ENCODE measurements around the gene CYBC1.

CYBC1 gene

DNA sequence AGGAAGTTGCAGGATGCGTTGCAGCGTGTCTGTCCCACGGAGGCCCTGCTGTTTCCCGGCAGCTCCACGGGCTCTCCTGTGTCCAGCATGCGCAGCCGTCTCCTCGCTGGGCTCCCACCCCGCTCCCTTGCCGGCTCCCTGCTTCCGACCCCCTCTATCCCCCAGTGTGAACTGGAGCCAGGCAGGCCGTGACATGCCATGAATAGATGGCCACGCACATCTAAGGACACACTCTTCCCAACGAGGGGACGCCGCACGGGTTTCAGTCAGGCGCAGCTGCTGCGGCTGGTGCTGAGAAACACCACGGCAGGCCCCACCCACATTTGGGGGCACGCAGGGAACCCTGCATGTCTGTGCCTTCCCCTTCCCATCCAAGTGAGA lies 41.6 kb downstream of the CYBC1 start:
- no peak for DNase-seq (ENCODE audit: low read depth in 2 of 2)

DNA sequence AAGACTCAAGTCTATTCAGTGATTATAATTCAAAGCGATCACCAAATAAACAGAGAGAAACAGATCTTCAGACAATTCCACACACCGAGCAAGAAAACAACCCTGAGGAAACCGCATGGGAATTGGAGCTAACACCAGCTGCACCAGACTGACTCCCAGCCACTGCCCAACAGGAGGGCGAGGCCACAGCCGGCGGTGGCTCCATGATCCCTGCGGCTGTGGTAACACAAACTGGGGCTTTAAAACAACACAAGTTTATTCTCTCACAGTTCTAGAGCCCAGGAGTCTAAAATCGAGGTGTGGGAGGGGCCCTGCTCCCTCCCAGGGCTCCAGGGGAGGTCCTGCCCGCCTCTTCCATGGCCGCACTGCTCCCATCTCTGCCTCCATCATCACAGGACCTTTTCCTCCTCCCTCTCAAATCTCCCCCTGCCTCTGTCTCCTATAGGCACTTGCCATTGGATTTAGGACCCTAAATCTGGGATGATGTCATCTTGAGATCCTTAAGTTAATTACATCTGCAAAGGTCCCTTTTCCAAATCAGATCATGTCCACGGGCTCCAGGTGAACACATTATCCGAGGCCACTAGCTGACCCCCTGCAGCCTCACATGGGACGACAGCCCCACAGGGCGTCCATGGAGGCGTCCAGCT lies 42.1 kb downstream of the CYBC1 start:
- no peak for DNase-seq (ENCODE audit: low read depth in 2 of 2)

DNA sequence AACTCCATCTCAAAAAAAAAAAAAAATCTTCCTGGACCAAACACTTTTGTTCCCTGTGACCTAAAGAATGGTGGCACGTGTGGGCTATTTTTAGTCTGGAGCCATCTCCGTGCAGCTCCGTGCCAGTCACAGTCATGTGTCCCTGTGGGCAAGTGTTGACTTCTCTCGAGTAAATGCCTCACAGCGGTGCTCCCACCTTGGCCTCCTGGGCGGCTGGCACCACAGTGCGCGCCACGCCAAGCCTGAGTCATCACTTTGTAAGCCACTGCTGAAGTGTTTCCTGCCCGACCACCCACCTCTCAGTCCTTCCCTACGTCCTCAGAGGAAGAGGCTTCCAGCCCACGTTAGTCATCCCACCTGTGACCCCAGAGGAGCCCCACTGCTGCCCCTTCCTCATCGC lies 43.3 kb downstream of the CYBC1 start:
- DNase-seq (ENCODE audit: low read depth in 2 of 2): no peak

DNA sequence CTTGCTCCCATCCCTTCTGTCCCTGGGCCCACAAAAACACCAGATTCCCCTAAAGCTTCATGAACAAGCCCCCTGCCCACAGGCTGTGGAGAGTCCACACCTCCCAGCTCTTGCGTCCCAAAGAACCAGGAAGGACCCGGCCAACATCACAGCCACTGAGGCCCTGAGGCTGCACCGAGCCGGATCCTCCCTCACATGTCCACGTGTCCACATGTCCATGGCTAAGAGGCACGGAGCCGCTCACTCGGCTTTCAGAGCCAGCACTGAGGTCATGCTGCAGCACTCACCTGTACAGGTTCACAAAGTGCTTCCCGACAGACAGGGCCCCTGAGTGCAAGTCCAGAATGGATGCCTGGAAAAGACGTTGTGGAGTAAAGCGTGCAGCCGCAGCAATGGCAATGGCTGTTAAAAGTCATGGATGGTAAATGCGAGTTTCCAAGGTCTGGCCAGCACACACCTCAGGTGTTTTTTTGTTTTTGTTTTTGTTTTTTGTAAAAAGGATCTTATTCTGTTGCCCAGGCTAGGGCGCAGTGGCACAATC lies 44.4 kb downstream of the CYBC1 start:
- DNase-seq (ENCODE audit: low read depth in 2 of 2): no peak

DNA sequence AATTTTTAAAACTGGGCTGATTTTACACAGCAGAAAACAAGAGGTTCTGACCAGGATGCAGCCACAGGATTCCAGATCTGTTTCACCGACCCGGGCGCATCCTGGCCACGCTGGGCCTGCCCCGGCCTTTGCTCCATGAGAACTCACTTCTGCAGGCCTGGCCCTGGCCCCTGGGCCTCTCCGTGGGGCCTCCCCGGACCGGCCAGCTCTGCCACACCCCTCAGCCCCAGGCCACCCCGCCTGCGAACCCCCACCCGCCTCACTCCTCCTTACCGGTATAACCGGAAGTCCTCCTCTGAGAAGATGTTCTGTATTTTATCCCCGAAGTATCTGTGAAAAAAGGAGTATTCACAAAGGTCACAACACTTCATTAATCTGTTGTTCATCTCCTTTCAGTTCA lies 45.5 kb downstream of the CYBC1 start:
- DNase-seq (ENCODE audit: low read depth in 2 of 2): no peak

DNA sequence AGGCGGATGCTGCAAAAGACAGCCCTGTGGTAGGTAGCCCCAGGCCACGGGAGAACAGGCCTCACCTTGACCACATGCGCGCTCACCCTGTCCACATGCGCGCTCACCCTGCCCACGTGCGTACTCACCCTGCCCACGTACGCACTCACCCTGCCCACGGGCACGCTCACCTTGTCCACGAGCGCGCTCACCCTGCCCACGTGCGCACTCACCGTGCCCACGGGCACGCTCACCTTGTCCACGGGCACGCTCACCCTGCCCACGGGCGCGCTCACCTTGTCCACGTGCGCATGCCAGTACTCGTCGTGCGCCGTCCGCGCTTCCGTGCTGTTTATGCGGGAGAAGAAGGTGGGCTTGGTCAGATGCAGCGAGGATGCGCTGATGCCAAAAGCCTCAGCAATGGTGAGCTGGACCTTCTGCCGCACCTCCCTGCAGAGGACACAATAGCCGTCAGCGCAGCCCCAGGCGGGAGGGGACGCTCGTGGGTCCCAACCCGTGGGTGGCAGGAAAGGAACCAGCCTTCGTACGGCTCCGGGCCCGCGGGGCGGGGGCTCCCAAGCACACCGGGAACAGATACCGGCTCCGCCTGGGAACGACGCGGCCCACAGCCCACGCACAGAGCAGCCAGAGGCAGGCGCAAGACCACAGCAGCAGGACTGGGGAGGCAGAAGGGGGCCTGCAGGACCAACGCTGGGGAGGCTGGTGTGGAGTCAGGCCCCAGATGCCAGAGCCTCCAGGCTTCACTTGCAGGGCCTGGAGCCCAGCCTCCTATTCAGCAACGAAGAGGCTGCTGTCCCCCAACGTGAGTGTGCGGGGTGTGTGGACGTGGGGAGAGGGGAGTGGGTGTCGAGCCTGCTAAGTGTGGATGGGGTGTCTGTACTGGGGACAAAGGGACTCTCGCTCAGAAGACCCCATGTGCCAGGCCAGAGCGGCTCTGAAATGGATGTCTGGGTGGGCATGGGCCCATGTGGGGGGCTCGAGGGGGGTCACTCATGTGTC lies 46.6 kb downstream of the CYBC1 start:
- DNase-seq (ENCODE audit: low read depth in 2 of 2): no peak

DNA sequence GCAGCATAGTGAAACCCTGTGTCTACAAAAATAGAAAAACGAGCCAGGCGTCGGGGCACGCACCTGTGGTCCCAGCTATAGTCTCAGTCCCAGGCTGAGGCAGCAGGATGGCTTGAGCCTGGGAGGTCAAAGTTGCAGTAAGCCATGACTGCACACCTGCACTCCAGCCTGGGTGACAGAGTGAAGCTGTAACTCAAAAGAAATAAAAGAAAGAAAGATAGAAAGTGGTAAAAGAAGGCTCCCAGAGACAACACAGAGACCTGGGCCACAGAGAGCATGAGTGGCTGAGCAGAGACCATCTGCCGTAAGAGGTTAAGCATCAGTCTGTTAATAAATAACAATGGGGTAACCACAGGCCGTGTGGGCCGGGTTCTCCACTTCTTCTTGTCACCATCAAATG lies 47.7 kb downstream of the CYBC1 start:
- no peak for DNase-seq (ENCODE audit: low read depth in 2 of 2)

DNA sequence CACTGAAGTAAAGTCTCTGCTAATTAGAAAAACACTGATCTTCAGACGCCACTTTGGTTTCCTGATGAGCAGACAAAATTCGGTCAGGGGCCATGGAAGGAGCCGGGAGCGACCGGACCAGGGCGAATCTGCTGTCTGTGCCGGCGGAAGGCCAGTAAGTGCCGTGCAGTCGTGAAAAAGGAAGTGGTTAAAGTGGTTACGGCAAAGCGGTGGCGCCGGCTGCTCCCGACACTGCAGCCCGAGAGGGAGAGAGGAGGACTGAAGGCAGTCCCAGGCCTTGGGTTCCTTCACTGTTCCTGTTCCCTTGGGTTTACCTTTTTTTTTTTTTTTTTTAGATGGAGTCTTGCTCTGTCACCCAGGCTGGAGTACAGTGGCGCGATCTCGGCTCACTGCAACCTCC lies 49.7 kb downstream of the CYBC1 start:
- peak; percentile 21 to 41 for DNase-seq (ENCODE audit: low read depth in 2 of 2)

DNA sequence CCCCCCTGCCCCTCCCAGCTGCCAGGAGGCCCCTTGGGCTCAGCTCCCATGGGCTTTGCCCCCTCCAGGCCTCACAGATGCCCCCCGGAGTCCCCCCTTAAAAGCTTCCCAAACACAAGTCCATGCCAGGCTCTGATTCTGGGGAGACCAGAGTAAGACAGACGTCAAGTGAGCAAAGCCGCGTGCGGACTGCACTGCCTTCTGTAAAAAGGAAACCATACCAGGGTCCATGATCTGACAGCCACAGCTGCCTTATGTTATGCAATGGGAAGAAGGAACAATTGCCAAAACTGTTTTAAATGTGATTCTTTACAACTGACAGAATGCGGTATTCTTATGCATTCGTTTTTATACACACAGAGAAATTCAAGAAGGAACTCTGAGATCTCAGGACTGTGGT lies 50.3 kb downstream of the CYBC1 start:
- DNase-seq (ENCODE audit: low read depth in 2 of 2): no peak

DNA sequence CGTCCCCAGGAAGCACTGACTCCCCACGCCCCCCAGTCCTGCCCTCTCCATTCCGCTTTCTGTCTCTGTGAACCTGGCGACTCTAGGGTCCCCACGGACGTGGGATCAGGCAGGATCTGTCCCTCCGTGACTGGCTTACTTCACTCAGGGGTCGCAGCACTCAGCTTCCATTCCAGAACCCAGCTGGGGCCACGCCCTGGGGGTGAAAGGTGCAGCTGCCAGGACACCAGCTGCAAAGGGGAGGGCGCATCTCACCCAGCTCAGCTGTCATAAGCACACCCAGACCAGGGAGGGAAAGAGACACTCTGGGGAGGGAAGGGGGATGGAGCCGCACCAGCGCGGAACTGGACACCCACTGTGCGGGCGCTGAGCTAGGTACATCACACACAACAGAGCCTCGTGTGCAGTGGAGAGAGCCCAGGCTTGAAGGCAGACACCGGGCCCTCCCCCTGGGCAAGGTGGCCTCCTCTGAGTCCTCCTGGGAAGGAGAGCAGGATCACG lies 50.9 kb downstream of the CYBC1 start:
- DNase-seq (ENCODE audit: low read depth in 2 of 2): no peak

DNA sequence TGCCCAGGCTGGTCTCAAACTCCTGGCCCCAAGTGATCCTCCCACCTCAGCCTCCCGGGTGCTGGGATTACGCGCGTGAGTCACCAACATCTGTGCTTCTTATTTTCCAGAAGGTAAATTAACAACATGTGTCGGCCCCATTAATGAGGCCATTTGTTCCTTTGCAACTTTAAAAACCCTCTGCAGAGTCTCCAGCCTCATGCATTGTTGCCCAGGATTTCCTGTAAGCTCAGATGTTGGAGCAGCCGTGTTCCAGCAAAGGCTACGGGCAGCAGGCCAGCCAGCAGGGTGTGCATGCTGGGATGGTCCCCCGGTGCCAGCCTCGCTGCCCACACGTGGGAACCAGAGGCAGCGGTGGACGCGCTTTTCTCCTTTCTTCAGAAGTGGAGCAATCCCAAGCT lies 51.5 kb downstream of the CYBC1 start:
- DNase-seq (ENCODE audit: low read depth in 2 of 2): no peak

DNA sequence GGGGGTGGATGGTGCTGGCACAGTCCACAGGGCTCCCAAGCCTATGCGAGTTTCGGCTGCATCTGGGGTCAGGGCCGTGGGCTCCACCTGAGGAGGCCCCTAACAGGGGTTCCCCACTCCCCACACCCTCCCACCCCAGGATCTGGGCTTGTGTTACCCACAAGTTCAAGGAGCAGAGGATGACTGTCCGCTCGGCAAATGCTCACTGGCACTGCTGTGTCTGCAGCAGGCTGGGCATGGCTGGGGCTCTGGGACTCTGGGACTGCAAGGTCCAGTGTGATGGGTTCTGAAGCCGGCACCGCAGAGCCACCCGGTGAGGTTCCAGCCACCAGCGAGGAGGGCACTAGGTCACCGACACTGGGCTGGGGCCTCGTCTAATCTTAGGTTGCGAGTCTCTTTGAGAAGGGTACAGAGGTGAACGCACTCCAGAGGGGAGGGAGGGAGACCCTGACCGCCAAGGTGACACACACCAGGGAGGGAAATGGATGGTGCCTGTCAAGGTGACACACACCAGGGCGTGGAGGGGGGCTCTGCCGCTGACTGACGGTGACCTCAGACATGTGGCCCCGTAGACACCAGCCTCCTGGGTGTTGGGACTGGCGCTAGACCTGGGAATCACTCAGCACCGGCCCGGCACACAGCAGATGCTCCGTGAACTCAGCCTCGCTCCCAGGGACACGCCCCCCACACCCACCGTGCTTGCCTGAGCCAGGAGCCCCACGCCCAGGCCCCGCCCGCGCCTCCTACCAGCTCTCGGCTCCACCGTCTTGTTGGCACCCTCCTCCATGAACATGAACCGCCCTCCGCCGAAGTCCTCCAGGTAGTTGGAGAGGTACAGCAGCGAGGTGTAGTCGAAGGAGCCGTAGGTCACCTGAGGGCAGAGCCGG lies 52.9 kb downstream of the CYBC1 start:
- no peak for DNase-seq (ENCODE audit: low read depth in 2 of 2)

DNA sequence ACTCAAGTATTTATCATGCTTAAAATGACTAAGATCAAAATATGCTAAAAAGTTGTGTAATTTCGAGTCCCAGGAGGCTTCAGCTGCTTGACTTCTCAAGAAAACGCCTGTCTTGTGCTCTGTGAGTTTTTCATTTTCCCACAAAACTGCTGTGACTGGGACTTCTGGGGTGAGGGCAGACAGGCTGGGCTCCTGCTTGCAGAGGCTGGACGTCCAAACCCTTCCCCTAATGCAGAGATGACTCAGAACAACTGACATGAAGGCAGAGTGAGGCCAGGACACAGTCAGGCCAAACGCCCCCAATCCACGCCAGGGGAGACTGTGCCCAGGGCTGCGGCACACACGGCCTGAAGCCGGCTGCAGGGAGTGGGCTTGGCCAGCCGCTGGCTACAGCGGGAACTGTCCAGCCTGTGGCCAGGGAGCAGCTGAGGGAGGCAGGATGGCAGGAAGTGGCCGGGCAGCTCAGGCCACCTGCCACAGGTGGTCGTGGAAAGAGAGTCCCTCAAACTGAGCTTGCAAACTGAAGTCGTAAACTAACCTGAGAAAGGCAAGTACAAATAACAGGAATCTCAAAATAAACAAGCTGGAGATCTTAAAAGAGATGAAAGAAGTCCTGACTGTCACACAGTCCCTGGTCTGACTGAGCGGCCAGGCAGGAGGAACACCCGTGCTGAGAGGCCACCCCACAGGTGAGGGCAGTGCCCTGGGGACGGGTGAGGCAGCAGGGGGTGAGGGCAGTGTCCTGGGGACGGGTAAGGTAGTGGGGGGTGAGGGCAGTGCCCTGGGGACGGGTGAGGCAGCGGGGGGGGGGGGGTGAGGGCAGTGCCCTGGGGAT lies 53.7 kb downstream of the CYBC1 start:
- no peak for DNase-seq (ENCODE audit: low read depth in 2 of 2)

DNA sequence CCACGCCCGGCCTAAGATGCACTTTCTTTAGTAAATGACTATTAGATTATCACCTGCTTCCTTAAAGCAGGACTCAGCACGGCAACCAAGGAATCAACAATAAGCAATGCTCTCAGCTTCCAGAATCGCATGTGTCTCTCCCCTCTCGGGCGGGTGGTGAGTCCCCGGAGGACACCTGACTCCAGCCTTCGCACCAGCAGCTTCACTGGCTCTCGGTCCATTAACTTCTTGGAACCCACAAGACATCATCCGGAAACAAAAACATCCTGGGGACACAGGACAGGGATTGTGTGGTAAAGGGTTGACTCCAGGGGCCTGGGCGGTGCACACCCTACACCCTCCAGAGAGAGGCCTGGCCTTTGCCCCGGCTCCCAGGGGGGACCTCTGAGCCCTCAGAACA lies 56.3 kb downstream of the CYBC1 start:
- no peak for DNase-seq (ENCODE audit: low read depth in 2 of 2)

DNA sequence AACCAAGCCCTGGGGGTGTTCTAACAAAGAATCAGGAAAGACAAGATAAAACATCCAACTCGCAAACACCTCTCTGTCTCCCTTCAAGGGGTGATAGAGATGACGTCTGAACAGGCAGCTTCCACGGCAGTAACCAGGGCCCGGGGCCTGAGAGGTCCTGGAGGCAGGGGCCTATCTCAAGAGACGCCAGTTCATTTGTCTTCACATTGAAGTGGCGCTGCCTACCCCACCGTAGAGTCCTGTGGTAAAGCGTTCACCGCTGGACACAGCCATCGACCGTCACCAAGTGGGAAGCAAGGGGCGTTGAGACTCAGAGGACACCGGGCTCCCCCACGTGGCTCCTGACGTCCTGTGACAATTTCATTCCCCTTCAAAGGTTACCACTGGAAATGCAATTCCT lies 57.6 kb downstream of the CYBC1 start:
- DNase-seq (ENCODE audit: low read depth in 2 of 2): no peak
